ENCODE measurements around the gene TAOK3.

DNA sequence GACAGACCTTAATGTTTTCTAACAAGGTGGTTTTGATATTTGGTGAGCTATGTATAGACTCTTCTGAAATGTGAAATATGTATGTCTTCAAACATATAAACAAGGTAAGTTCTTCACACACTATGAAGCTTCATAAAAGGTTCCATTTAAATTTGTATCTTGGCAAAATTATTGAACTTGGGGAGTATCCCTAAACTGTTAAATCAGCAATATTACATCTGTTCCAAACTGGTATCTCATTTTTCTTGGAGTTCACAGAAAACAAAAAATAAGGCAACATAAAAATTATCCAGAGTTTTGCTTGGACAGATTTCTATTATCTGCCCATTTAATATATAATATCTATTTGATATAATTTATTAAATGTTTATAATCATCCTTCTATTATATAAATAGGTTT is 62.4 kb downstream of the TAOK3 start:
- TF ChIP-seq RAD21 (IDR thresholded peaks at IDR 0.05; ENCODE audit: low read length): no peak
- TF ChIP-seq, protein P1, sequence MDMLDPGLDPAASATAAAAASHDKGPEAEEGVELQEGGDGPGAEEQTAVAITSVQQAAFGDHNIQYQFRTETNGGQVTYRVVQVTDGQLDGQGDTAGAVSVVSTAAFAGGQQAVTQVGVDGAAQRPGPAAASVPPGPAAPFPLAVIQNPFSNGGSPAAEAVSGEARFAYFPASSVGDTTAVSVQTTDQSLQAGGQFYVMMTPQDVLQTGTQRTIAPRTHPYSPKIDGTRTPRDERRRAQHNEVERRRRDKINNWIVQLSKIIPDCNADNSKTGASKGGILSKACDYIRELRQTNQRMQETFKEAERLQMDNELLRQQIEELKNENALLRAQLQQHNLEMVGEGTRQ (IDR thresholded peaks at IDR 0.05; ENCODE audit: low read depth, low read length): no peak
- TF ChIP-seq, protein P2, sequence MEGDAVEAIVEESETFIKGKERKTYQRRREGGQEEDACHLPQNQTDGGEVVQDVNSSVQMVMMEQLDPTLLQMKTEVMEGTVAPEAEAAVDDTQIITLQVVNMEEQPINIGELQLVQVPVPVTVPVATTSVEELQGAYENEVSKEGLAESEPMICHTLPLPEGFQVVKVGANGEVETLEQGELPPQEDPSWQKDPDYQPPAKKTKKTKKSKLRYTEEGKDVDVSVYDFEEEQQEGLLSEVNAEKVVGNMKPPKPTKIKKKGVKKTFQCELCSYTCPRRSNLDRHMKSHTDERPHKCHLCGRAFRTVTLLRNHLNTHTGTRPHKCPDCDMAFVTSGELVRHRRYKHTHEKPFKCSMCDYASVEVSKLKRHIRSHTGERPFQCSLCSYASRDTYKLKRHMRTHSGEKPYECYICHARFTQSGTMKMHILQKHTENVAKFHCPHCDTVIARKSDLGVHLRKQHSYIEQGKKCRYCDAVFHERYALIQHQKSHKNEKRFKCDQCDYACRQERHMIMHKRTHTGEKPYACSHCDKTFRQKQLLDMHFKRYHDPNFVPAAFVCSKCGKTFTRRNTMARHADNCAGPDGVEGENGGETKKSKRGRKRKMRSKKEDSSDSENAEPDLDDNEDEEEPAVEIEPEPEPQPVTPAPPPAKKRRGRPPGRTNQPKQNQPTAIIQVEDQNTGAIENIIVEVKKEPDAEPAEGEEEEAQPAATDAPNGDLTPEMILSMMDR (conservative IDR thresholded peaks at IDR 0.05; ENCODE audit: low read depth, low read length): no peak
- no peak for TF ChIP-seq RCOR1 (IDR thresholded peaks at IDR 0.05; ENCODE audit: insufficient replicate concordance, low read length)
- no peak for TF ChIP-seq MXI1 (IDR thresholded peaks at IDR 0.05; ENCODE audit: borderline replicate concordance, low read depth, low read length)
- TF ChIP-seq POLR2A (IDR thresholded peaks at IDR 0.05; ENCODE audit: low read depth, low read length): no peak
- peak; percentile 63 for TF ChIP-seq MAFK (IDR thresholded peaks at IDR 0.05; ENCODE audit: low read depth, low read length)
- no peak for TF ChIP-seq RFX5 (IDR thresholded peaks at IDR 0.05; ENCODE audit: low read depth, low read length)
